ENCODE results near the gene MCUB. TPM values are rescaled to one million over a fixed set of nuclear protein-coding genes. Genes with fewer than 3 reads are reported as not detected.

Gene MCUB
- total and polyA plus RNA-seq, 2 experiments from 2014 or later = 32.9 to 52.6 TPM

- no peak overlapping the region for H3K27ac ChIP-seq
- H2AFZ ChIP-seq = no peak overlapping the region
- no peak overlapping the region for H3K9ac ChIP-seq
- no peaks in the 10 kb centered on the region for H3K9me3 ChIP-seq (ENCODE audit: low read depth)
- in situ Hi-C loops (cut with MboI) = no loop called here
- no peak for TF ChIP-seq EZH2phosphoT487 (IDR thresholded peaks at IDR 0.05; ENCODE audit: insufficient read depth, low read depth)
- no peak for TF ChIP-seq EZH2 (IDR thresholded peaks at IDR 0.05; ENCODE audit: insufficient read depth, poor library complexity, severe bottlenecking)
- H3K4me2 ChIP-seq (ENCODE audit: unreplicated experiment) = no peak overlapping the region
- no peaks in the 10 kb centered on the region for H3K4me1 ChIP-seq (ENCODE audit: insufficient read depth)
- H3F3A ChIP-seq (ENCODE audit: insufficient read depth) = no peaks in the 10 kb centered on the region; the same call in 1 of the 2 replicates
- peaks cover 89% of the 10 kb centered on the region for H3K36me3 ChIP-seq (ENCODE audit: low read depth)
- H3K9me2 ChIP-seq (ENCODE audit: insufficient read depth) = no peaks in the 10 kb centered on the region
- DNase-seq = no peak
- no peaks in the 10 kb centered on the region for H3K27me3 ChIP-seq (replicated peaks; ENCODE audit: insufficient read depth)
- H3K79me2 ChIP-seq (ENCODE audit: insufficient read depth) = no peaks in the 10 kb centered on the region
- H4K20me1 ChIP-seq (ENCODE audit: insufficient read depth) = no peaks in the 10 kb centered on the region
- H3K4me3 ChIP-seq = no peak overlapping the region
Measured at GRCh38 chr4:109532182-109532581, 27.9 kb upstream of the MCUB start.

DNA sequence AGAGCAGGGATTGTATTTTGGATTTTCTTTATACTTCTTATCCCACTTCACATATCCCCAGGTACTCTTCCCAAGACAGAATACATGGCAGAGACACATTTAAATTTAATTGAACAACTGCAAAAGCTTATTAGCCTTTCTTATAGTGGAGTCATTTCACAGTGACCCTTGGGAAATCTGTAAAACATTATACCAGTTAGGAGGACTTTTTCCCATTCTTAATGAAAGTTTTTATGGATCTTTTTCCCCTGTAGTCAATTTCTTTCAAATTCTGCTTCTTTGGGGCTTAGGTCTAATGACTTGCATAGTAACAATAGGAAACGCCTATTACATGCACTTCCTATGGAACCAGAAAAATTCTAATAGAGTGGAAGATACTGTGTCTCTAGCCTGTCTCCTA is 14.6 kb upstream of the MCUB start:
- H3K9ac ChIP-seq = no peak overlapping the region
- H3K9me3 ChIP-seq (ENCODE audit: low read depth) = no peaks in the 10 kb centered on the region
- no peak for TF ChIP-seq EZH2phosphoT487 (IDR thresholded peaks at IDR 0.05; ENCODE audit: insufficient read depth, low read depth)
- TF ChIP-seq EZH2 (IDR thresholded peaks at IDR 0.05; ENCODE audit: insufficient read depth, poor library complexity, severe bottlenecking) = no peak
- in situ Hi-C loops (cut with MboI) = no loop called here
- no peak for DNase-seq
- H3K4me3 ChIP-seq = no peak overlapping the region
- no peaks in the 10 kb centered on the region for H4K20me1 ChIP-seq (ENCODE audit: insufficient read depth)
- peaks cover 13% of the 10 kb centered on the region for H3K4me1 ChIP-seq (ENCODE audit: insufficient read depth)
- peaks cover 31% of the 10 kb centered on the region for H3K36me3 ChIP-seq (ENCODE audit: low read depth)
- WGBS, 2 experiments (ENCODE audit: low coverage in 1 of 2, low lambda C conversion rate in 2 of 2, missing lambda C conversion rate in 2 of 2) = 96% methylated on average over 1 of the region's 1 CpG
- no peak overlapping the region for H3K4me2 ChIP-seq (ENCODE audit: unreplicated experiment)
- H2AFZ ChIP-seq = no peak overlapping the region
- H3K9me2 ChIP-seq (ENCODE audit: insufficient read depth) = no peaks in the 10 kb centered on the region
- H3K79me2 ChIP-seq (ENCODE audit: insufficient read depth) = no peaks in the 10 kb centered on the region
- H3K27me3 ChIP-seq (replicated peaks; ENCODE audit: insufficient read depth) = no peaks in the 10 kb centered on the region
- no peak overlapping the region for H3K27ac ChIP-seq
- peaks cover 42% of the 10 kb centered on the region for H3F3A ChIP-seq (ENCODE audit: insufficient read depth)

DNA sequence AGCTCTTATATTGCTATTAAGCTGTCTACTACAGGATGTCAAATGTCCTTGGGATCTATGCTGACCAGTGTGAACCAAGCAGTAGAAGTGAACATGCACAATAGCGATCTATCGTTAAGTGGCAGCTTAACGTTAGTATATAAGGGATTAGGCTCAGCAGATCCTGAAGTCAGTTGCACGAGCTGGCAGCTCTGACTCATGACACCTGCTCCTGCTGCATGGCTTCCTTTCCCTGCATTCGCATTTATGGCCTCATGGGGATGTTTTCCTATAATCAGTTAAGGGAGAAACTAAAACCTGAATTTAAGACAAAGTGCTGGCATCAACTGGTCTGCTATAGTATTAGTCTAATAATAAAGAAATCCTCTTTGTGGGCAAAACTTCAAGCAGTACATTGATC is 12.7 kb upstream of the MCUB start:
- no peaks in the 10 kb centered on the region for H4K20me1 ChIP-seq (ENCODE audit: insufficient read depth)
- no peak for TF ChIP-seq EZH2 (IDR thresholded peaks at IDR 0.05; ENCODE audit: insufficient read depth, poor library complexity, severe bottlenecking)
- TF ChIP-seq EZH2phosphoT487 (IDR thresholded peaks at IDR 0.05; ENCODE audit: insufficient read depth, low read depth) = no peak
- H3K36me3 ChIP-seq (ENCODE audit: low read depth) = peaks cover 11% of the 10 kb centered on the region
- DNase-seq = no peak
- no peaks in the 10 kb centered on the region for H3K27me3 ChIP-seq (replicated peaks; ENCODE audit: insufficient read depth)
- H3K9ac ChIP-seq = no peak overlapping the region
- H3K9me2 ChIP-seq (ENCODE audit: insufficient read depth) = no peaks in the 10 kb centered on the region
- H3K4me2 ChIP-seq (ENCODE audit: unreplicated experiment) = no peak overlapping the region
- WGBS, 2 experiments (ENCODE audit: low coverage in 1 of 2, low lambda C conversion rate in 2 of 2, missing lambda C conversion rate in 2 of 2) = 86 to 87% methylated on average over 5 of the region's 5 CpGs
- no peaks in the 10 kb centered on the region for H3K79me2 ChIP-seq (ENCODE audit: insufficient read depth)
- no peak overlapping the region for H2AFZ ChIP-seq
- no peaks in the 10 kb centered on the region for H3K9me3 ChIP-seq (ENCODE audit: low read depth)
- peaks cover 13% of the 10 kb centered on the region for H3K4me1 ChIP-seq (ENCODE audit: insufficient read depth)
- H3K27ac ChIP-seq = no peak overlapping the region
- in situ Hi-C loops (cut with MboI) = no loop called here
- no peak overlapping the region for H3K4me3 ChIP-seq
- H3F3A ChIP-seq (ENCODE audit: insufficient read depth) = peaks cover 42% of the 10 kb centered on the region

GRCh38 chr4:109548655-109549054 is 11.4 kb upstream of the MCUB start:
- WGBS, 2 experiments (ENCODE audit: low coverage in 1 of 2, low lambda C conversion rate in 2 of 2, missing lambda C conversion rate in 2 of 2) = 13 to 15% methylated on average over 2 of the region's 2 CpGs
- Histone ChIP-seq H3K9me3 (ENCODE audit: low read depth) (no peaks in the 10 kb centered on the region), H3K36me3 (ENCODE audit: low read depth) (peaks cover 6% of the 10 kb centered on the region), H2AFZ (peak overlapping the region; percentile 51), H3F3A (ENCODE audit: insufficient read depth) (peaks cover 40% of the 10 kb centered on the region), H3K9ac (no peak overlapping the region), H3K4me2 (ENCODE audit: unreplicated experiment) (peak overlapping the region; percentile 15), H3K27me3 (replicated peaks; ENCODE audit: insufficient read depth) (no peaks in the 10 kb centered on the region), H3K27ac (peak overlapping the region; percentile 65), H4K20me1 (ENCODE audit: insufficient read depth) (no peaks in the 10 kb centered on the region), H3K9me2 (ENCODE audit: insufficient read depth) (no peaks in the 10 kb centered on the region), H3K79me2 (ENCODE audit: insufficient read depth) (no peaks in the 10 kb centered on the region), H3K4me3 (0 out of 2 replicates have a peak overlapping the region, but pooled peaks have one; percentile 21), H3K4me1 (ENCODE audit: insufficient read depth) (peaks cover 13% of the 10 kb centered on the region)
- in situ Hi-C loops (cut with MboI) = no loop called here
- peak; percentile 84 for DNase-seq
- TF ChIP-seq EZH2 (IDR thresholded peaks at IDR 0.05; ENCODE audit: insufficient read depth, poor library complexity, severe bottlenecking) (no peak), EZH2phosphoT487 (IDR thresholded peaks at IDR 0.05; ENCODE audit: insufficient read depth, low read depth) (no peak)

DNA sequence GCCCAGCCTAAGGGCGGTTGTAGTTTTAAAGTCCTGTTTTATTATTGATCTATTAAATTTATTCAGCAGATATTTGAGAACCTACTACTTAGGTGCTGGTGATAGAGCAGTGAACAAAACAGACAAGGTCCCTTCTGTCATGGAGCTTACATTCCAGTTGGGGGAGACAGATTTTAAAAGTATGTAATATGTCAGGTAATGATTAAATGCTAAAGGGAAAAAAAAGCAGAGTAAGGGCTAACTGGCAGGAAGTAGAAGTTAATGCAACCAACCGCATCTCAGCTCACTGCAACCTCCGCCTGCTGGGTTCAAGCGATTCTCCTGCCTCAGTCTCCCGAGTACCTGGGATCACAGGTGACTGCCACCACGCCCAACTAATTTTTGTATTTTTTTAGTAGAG is 7.8 kb upstream of the MCUB start:
- peaks cover 5% of the 10 kb centered on the region; the same call in 1 of the 2 replicates for H3K36me3 ChIP-seq (ENCODE audit: low read depth)
- TF ChIP-seq EZH2phosphoT487 (IDR thresholded peaks at IDR 0.05; ENCODE audit: insufficient read depth, low read depth) (no peak), EZH2 (IDR thresholded peaks at IDR 0.05; ENCODE audit: insufficient read depth, poor library complexity, severe bottlenecking) (no peak)
- H3K4me1 ChIP-seq (ENCODE audit: insufficient read depth) = peaks cover 18% of the 10 kb centered on the region
- H3K27ac ChIP-seq = no peak overlapping the region
- H3K9ac ChIP-seq = no peak overlapping the region
- no peaks in the 10 kb centered on the region for H3K9me3 ChIP-seq (ENCODE audit: low read depth)
- in situ Hi-C loops (cut with MboI) = no loop called here
- no peaks in the 10 kb centered on the region for H3K79me2 ChIP-seq (ENCODE audit: insufficient read depth)
- H4K20me1 ChIP-seq (ENCODE audit: insufficient read depth) = no peaks in the 10 kb centered on the region
- peaks cover 28% of the 10 kb centered on the region for H3F3A ChIP-seq (ENCODE audit: insufficient read depth)
- no peaks in the 10 kb centered on the region for H3K27me3 ChIP-seq (replicated peaks; ENCODE audit: insufficient read depth)
- no peak overlapping the region for H2AFZ ChIP-seq
- no peak for DNase-seq
- no peak overlapping the region for H3K4me2 ChIP-seq (ENCODE audit: unreplicated experiment)
- 91 to 97% methylated on average over 6 of the region's 6 CpGs for WGBS, 2 experiments (ENCODE audit: low coverage in 1 of 2, low lambda C conversion rate in 2 of 2, missing lambda C conversion rate in 2 of 2)
- H3K9me2 ChIP-seq (ENCODE audit: insufficient read depth) = no peaks in the 10 kb centered on the region
- H3K4me3 ChIP-seq = no peak overlapping the region

All from GM23248 (cell line).